H1 (cell line): Measurements from ENCODE around the gene DGKI. TPM values are rescaled to one million over a fixed set of nuclear protein-coding genes. Genes with fewer than 3 reads are reported as not detected.

ENCODE experiments used
- SP4 ChIP-seq: IDR thresholded peaks from 2 replicates; pipeline ENCODE4 v1.6.1; 2012; ENCODE audit warnings: low read length, inconsistent platforms
- polyA plus RNA-seq, 7 experiments: library from polyadenylated mRNA; depleted of rRNA in 3 of 7; stranded (reverse) in 5 of 7; unstranded in 2 of 7; fragments of >200 nt in 5 of 7; fragments of 200-250 nt in 2 of 7; gene quantifications; 1 replicate in 5 of 7; 2 replicates in 1 of 7; 4 replicates in 1 of 7; pipeline versions ENCODE4 v1.2.1 to v1.2.3, GENCODE V29; 2011 to 2013; ENCODE audit warnings: missing spikeins in 2 of 7, mixed read lengths in 2 of 7
- total RNA-seq: library from RNA; stranded (reverse); fragmentation: NEBNext Ultra II Directional; extraction: Animal tissue kit (Norgen Biotek cat#: 25700); gene quantifications from 2 replicates; pipeline ENCODE4 v1.2.1, GENCODE V29; 2021

Gene DGKI
- total and polyA plus RNA-seq, 2 of the 8 experiments (the other 6 are each of a cell fraction or from before 2014, with no cell fraction given), result 0.20 to 0.71 TPM

DNA sequence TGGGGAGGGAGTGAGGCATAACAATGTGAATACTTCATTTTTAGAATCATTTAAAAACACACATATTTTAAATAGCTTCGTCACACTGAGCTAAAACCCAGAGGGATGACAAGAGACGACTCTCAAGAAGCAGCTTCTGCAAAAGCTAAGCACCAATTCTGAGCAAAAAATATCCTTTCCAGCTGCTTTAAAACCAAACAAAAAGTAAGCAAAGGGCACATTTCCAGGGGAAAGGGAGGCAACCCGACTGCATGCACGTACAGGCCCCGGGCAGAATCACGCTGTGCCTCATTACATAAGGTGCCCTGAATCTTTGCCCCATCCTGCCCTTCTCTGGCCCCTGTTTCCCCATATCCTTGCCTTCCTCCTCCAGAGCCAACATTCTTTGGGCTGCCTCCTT, 78.4 kb downstream of the DGKI start (continued):
- no peak for TF ChIP-seq SP4
